Duodenal mucosa (tissue), 2 donors: ENCODE measurements around the gene CCL22.

Experiments
- H3K27ac ChIP-seq: one replicate; pipeline ENCODE4 v1.7.0; 2013; ENCODE audit warnings: low read depth, low read length
- H3K27me3 ChIP-seq, 2 donors: one replicate each; pipeline ENCODE4 v1.7.0; 2013; ENCODE audit warnings: low read length in 2 of 2, control low read depth in 1 of 2; ENCODE audit not compliant: insufficient read depth in 2 of 2, control insufficient read depth in 1 of 2
- H3K36me3 ChIP-seq, 2 donors: one replicate each; pipeline ENCODE4 v1.7.0; 2013; ENCODE audit warnings: low read length in 2 of 2, control low read depth in 1 of 2; ENCODE audit not compliant: insufficient read depth in 2 of 2, control insufficient read depth in 1 of 2
- H3K4me1 ChIP-seq, 2 donors: one replicate each; pipeline ENCODE4 v1.7.0; 2013; ENCODE audit warnings: low read length in 2 of 2, control low read depth in 1 of 2; ENCODE audit not compliant: insufficient read depth in 2 of 2, control insufficient read depth in 1 of 2
- H3K4me3 ChIP-seq, 2 donors: one replicate each; pipeline ENCODE4 v1.7.0; 2013; ENCODE audit warnings: low read length in 2 of 2, low read depth in 1 of 2
- H3K9ac ChIP-seq, 2 donors: one replicate each; pipeline ENCODE4 v1.7.0; 2013; ENCODE audit warnings: low read length in 2 of 2, low read depth in 1 of 2
- H3K9me3 ChIP-seq, 2 donors: one replicate each; pipeline ENCODE4 v1.7.0; 2013; ENCODE audit warnings: low read length in 2 of 2, control low read depth in 1 of 2; ENCODE audit not compliant: control insufficient read depth in 1 of 2

The CCL22 gene

DNA sequence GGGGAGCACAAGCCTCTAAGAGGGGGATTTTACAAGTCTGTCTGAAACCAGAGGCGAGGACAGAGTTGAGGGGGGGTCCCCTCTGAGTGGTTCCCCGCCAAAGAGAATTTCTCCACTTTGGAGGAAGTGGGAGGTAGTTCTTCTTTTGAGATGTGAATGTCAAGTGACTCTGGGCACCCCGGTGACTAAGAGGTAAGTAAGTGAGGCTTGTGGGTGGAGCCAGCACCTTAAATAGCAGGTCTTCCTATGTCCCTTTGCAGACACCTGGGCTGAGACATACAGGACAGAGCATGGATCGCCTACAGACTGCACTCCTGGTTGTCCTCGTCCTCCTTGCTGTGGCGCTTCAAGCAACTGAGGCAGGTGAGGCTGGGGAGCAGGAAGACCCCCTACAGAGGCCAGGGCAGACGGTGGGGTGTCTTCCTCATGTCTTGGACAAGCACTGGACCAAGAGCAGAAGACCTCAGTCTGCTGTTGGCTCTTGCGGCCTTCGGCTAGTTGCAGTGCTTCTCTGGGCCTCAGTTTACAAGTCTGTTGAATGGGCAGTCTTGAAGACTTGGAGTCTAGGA is at the start of gene CCL22:
Gene CCL22, plus strand, starts transcription at position 257 of the 569 bp plus-strand sequence. Its CDS starts 34 bp downstream, at position 291.
- H3K36me3 ChIP-seq: no peaks in the 10 kb centered on the region
- no peaks in the 10 kb centered on the region for H3K27me3 ChIP-seq
- H3K4me1 ChIP-seq: no peaks in the 10 kb centered on the region
- H3K27ac ChIP-seq: no peak within 1 kb of the TSS
- no peak within 1 kb of the TSS for H3K4me3 ChIP-seq
- no peak within 1 kb of the TSS for H3K9ac ChIP-seq
- H3K9me3 ChIP-seq: no peaks in the 10 kb centered on the region

GRCh38 chr16:57310801-57311200 is 47.8 kb upstream of the CCL22 start:
- H3K9ac ChIP-seq: no peak overlapping the region
- peaks cover 7 to 14% of the 10 kb centered on the region in 2 donors for H3K4me1 ChIP-seq
- H3K27me3 ChIP-seq: no peaks in the 10 kb centered on the region
- no peak overlapping the region for H3K4me3 ChIP-seq
- H3K36me3 ChIP-seq: no peaks in the 10 kb centered on the region
- no peaks in the 10 kb centered on the region for H3K9me3 ChIP-seq
- no peak overlapping the region for H3K27ac ChIP-seq

DNA sequence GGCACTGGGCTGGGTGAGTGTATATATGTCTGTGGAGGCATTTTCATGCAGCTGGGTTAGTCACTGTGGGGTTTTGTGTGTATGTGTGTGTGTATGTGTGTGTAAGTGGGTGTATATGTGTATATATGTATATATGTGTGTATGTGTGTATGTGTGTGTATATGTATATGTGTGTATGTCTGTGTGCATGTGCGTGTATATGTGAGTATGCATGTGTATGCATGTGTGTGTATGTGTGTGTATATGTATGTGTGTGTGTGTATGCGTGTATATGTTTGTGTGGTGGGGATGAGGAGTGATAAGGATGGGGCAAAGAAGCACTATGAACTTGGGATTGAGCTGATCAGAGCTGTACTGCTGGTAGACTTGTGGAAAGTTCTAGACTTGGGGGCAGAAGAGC is 45.1 kb upstream of the CCL22 start:
- no peak overlapping the region for H3K9ac ChIP-seq
- no peaks in the 10 kb centered on the region for H3K9me3 ChIP-seq
- peaks cover 13 to 25% of the 10 kb centered on the region in 2 donors for H3K4me1 ChIP-seq
- H3K36me3 ChIP-seq: no peaks in the 10 kb centered on the region
- H3K27me3 ChIP-seq: no peaks in the 10 kb centered on the region
- no peak overlapping the region for H3K27ac ChIP-seq
- H3K4me3 ChIP-seq: no peak overlapping the region

DNA sequence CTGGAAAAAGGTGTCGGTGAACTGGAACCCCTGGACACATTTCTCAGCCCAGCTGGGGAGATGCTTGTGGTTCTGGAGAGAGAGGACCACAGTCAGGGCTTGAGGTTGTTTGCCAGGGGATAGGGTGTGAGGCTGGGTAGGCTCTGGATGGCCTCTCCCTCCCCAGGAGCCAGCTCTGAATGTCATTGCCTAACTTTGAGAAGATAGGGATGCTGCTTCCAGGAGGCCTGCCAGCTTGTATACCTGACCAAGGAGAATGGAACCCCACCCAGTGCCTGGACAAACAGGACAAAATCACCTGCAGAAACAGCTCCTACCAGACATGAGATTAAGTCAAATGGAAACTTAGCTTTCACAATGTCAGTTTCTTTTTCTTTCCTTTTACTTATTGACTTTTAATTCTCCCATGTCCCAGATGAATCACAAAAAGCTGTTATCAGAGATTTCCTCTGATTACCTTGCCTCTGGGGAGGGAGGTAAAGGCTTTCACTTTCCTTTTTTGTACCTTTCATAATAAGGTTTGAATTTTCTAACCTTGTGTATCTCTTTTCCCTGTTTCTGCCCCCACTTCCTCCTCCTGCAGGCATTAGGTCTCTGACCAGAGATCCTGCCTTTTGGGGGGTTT is 44.3 kb upstream of the CCL22 start:
- Histone ChIP-seq H3K4me3 (no peak overlapping the region), H3K9ac (no peak overlapping the region), H3K4me1 (peaks cover 13 to 25% of the 10 kb centered on the region in 2 donors), H3K9me3 (no peaks in the 10 kb centered on the region), H3K27me3 (no peaks in the 10 kb centered on the region), H3K36me3 (no peaks in the 10 kb centered on the region), H3K27ac (no peak overlapping the region)

DNA sequence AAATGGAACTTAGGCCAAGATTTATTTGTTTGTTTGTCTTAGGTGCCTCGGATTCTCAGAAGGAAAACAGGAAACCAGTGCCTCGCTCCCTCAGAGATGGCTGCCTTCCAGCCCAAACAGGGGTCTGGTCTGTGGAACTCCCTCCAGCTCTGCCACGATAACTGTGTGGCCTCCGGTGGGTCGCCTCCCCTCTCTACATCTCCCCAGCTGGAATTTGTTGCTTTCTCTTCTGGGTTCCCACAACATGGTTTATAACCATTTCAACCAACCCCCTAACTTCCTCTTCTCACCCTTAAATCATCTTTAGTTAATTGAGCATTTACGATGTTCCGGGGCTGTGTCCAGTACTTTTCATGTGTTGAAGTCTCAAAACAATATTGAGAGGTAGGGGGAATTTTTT is 43.2 kb upstream of the CCL22 start:
- no peak overlapping the region for H3K27ac ChIP-seq
- H3K36me3 ChIP-seq: no peaks in the 10 kb centered on the region
- H3K27me3 ChIP-seq: no peaks in the 10 kb centered on the region
- H3K4me1 ChIP-seq: peaks cover 13 to 25% of the 10 kb centered on the region in 2 donors
- no peak overlapping the region for H3K4me3 ChIP-seq
- H3K9me3 ChIP-seq: no peaks in the 10 kb centered on the region
- no peak overlapping the region for H3K9ac ChIP-seq

GRCh38 chr16:57316390-57317017 is 42.1 kb upstream of the CCL22 start:
- peaks cover 13 to 25% of the 10 kb centered on the region in 2 donors for H3K4me1 ChIP-seq
- no peaks in the 10 kb centered on the region for H3K27me3 ChIP-seq
- H3K4me3 ChIP-seq: no peak overlapping the region
- no peaks in the 10 kb centered on the region for H3K9me3 ChIP-seq
- no peaks in the 10 kb centered on the region for H3K36me3 ChIP-seq
- no peak overlapping the region for H3K9ac ChIP-seq
- H3K27ac ChIP-seq: no peak overlapping the region

DNA sequence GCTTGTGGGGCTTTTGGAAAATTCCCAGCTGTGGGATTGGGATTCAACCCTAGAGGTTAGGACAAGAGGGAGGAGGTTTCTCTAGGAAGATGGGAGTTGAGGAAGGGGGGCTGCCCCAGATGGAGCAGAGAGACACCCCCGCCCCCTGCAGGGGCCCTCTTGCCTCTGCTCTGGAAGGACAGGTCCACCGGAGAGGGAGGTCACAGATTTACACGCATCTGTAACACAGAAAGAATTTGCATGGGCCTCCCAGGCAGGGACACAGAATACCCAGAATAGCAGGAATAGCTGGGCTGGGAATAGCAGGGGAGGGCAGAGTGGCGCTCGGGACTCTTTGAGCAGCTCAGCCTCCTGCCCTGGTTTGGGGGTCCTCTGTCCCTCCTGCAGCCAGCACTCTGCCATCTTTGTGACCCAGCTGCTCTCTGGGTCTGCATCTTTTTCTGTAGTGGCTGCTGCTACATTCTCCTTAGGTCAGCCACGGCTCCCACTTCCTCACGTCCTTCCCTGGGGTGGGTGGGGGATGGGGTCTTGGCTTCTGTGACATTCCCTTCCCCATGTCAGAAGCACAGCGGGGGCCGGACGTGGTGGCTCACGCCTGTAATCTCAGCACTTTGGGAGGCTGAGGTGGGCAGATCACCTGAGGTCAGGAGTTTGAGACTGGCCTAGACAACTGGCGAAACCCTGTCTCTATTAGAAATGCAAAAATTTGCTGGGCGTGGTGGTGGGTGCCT is 40.2 kb upstream of the CCL22 start:
- Histone ChIP-seq H3K36me3 (no peaks in the 10 kb centered on the region), H3K4me1 (peaks cover 13 to 25% of the 10 kb centered on the region in 2 donors), H3K9me3 (no peaks in the 10 kb centered on the region), H3K4me3 (no peak overlapping the region), H3K27ac (no peak overlapping the region), H3K9ac (no peak overlapping the region), H3K27me3 (no peaks in the 10 kb centered on the region)

DNA sequence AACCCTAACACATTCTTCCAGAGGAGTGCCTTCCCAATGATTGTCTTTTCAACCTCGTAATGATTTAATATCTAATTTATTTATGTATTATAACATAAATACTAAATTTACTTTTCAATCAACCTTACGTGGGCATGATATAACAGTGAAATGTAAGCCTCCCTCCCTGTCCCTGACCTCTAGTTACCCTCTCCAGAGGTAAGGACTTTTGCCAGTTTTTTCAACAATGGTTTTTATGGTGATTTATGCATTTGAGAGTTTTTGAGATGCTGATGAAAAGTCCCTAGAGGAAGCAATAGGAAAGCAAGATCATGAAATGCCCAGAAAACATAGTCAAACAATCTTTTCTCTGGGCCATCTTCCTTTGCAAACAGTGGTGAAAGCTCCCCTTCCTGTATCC is 38.9 kb upstream of the CCL22 start:
- no peak overlapping the region for H3K4me3 ChIP-seq
- H3K9ac ChIP-seq: no peak overlapping the region
- no peaks in the 10 kb centered on the region for H3K27me3 ChIP-seq
- no peaks in the 10 kb centered on the region for H3K36me3 ChIP-seq
- H3K9me3 ChIP-seq: no peaks in the 10 kb centered on the region
- peaks cover 5 to 13% of the 10 kb centered on the region in 2 donors for H3K4me1 ChIP-seq
- H3K27ac ChIP-seq: no peak overlapping the region

GRCh38 chr16:57324749-57325148 is 33.8 kb upstream of the CCL22 start:
- Histone ChIP-seq H3K9me3 (no peaks in the 10 kb centered on the region), H3K27me3 (no peaks in the 10 kb centered on the region), H3K27ac (no peak overlapping the region), H3K4me3 (no peak overlapping the region), H3K36me3 (no peaks in the 10 kb centered on the region), H3K9ac (no peak overlapping the region), H3K4me1 (no peaks in the 10 kb centered on the region)

- Histone ChIP-seq H3K27ac (no peak overlapping the region), H3K36me3 (no peaks in the 10 kb centered on the region), H3K4me1 (no peaks in the 10 kb centered on the region), H3K9me3 (no peaks in the 10 kb centered on the region), H3K27me3 (no peaks in the 10 kb centered on the region), H3K4me3 (no peak overlapping the region), H3K9ac (no peak overlapping the region)
Observed at GRCh38 chr16:57325458-57325857, 33.1 kb upstream of the CCL22 start.
